Inflammatory macrophage treated with lipopolysaccharide for 4 hours (primary cell): ENCODE data around the gene ABCG4.

ENCODE experiments used
- DNase-seq: peaks from one replicate; pipeline ENCODE4 v3.0.0-alpha.2; 2020

The ABCG4 gene

GRCh38 chr11:119209186-119209585 lies 60.3 kb downstream of the ABCG4 start:
- DNase-seq, result no peak

GRCh38 chr11:119210050-119210449 lies 61.2 kb downstream of the ABCG4 start:
- peak; percentile 34 for DNase-seq
